CD4-positive, alpha-beta T cell (primary cell): ENCODE data around the gene CDH13. TPM values are rescaled to one million over a fixed set of nuclear protein-coding genes. Genes with fewer than 3 reads are reported as not detected.

ENCODE experiments used
- ATAC-seq: fragments of 200-7000 bp; cut with Tn5 transposase; one replicate; pipeline ENCODE4 v1.10.0; 2022; ENCODE audit warnings: mild to moderate bottlenecking; ENCODE audit not compliant: poor library complexity
- CTCF ChIA-PET: fragments of 350-600 bp; sonication (Branson Sonifier 250); formaldehyde crosslinking; loops from one replicate; lab custom pipeline; 2021; ENCODE audit warnings: antibody characterized with exemption, inconsistent platforms; lab: Charles Lee
- POLR2A ChIA-PET: fragments of 350-600 bp; sonication (Branson Sonifier 250); formaldehyde crosslinking; loops from one replicate; lab custom pipeline; 2021; ENCODE audit warnings: antibody characterized with exemption, inconsistent platforms; lab: Charles Lee
- DNase-seq, 14 experiments: peaks; one replicate each; pipeline ENCODE4 v3.0.0-alpha.2; 2013 to 2020; ENCODE audit warnings: mixed read lengths in 2 of 14
- H3K27ac ChIP-seq, 2 donors: one replicate each; pipeline versions ENCODE4 v1.5.1 to v1.7.0; 2013; ENCODE audit warnings: low read length in 2 of 2, low read depth in 1 of 2, mild to moderate bottlenecking in 1 of 2
- H3K27me3 ChIP-seq, 2 experiments: 1 replicate in 1 of 2; 2 replicates in 1 of 2; pipeline versions ENCODE4 v1.6.1 to v1.7.0; 2013; ENCODE audit warnings: low read length in 2 of 2, control low read depth in 1 of 2, mild to moderate bottlenecking in 1 of 2, moderate library complexity in 1 of 2; ENCODE audit not compliant: insufficient read depth in 2 of 2, control insufficient read depth in 1 of 2
- H3K36me3 ChIP-seq: one replicate; pipeline ENCODE4 v1.6.1; 2013; ENCODE audit warnings: low read length, control low read depth; ENCODE audit not compliant: insufficient read depth
- H3K4me1 ChIP-seq: one replicate; pipeline ENCODE4 v1.6.1; 2013; ENCODE audit warnings: low read length, control low read depth; ENCODE audit not compliant: insufficient read depth
- H3K4me3 ChIP-seq: one replicate; pipeline ENCODE4 v1.5.1; 2013; ENCODE audit warnings: mild to moderate bottlenecking, low read length, moderate library complexity
- H3K9me3 ChIP-seq, 2 experiments: 1 replicate in 1 of 2; 2 replicates in 1 of 2; pipeline versions ENCODE4 v1.6.1 to v1.7.0; 2013; ENCODE audit warnings: low read length in 2 of 2, mild to moderate bottlenecking in 2 of 2, control low read depth in 1 of 2, moderate library complexity in 1 of 2; ENCODE audit not compliant: control insufficient read depth in 1 of 2, insufficient read depth in 1 of 2
- H3K27ac Mint-ChIP-seq: one replicate; pipeline ENCODE4 v1.8.0; 2020; ENCODE audit warnings: mixed read lengths
- H3K27me3 Mint-ChIP-seq: one replicate; pipeline ENCODE4 v1.8.0; 2021; ENCODE audit warnings: mixed read lengths
- H3K36me3 Mint-ChIP-seq: one replicate; pipeline ENCODE4 v1.8.0; 2021; ENCODE audit warnings: low read depth, mixed read lengths
- H3K4me1 Mint-ChIP-seq: one replicate; pipeline ENCODE4 v1.8.0; 2021; ENCODE audit warnings: low read depth, mixed read lengths
- H3K4me3 Mint-ChIP-seq: one replicate; pipeline ENCODE4 v1.8.0; 2020; ENCODE audit warnings: mild to moderate bottlenecking, mixed read lengths
- H3K9me3 Mint-ChIP-seq: one replicate; pipeline ENCODE4 v1.8.0; 2020; ENCODE audit warnings: mixed read lengths
- intact Hi-C, 2 experiments: fragments of 100-400 bp; cut with DNase I in 1 of 2; cut with micrococcal nuclease in 1 of 2; formaldehyde crosslinking; loops; one replicate each; pipeline versions ENCODE4 v1.15.1 to v1.9.0; 2023 to 2025; cut with DNase I, micrococcal nuclease
- total RNA-seq, 174 experiments: library from RNA in 2 of 174; stranded (reverse) in 2 of 174; gene quantifications; one replicate each; pipeline ENCODE4 v1.2.3 and lab custom pipeline; 2021 to 2026
- TF ChIP-seq, protein P1 (sequence below): fragments of 200-600 bp; IDR thresholded peaks from one replicate; pipeline ENCODE4 v1.8.0; 2022; ENCODE audit warnings: antibody characterized with exemption, mild to moderate bottlenecking

Gene CDH13
- total RNA-seq, 2 experiments from 2014 or later: not detected

DNA sequence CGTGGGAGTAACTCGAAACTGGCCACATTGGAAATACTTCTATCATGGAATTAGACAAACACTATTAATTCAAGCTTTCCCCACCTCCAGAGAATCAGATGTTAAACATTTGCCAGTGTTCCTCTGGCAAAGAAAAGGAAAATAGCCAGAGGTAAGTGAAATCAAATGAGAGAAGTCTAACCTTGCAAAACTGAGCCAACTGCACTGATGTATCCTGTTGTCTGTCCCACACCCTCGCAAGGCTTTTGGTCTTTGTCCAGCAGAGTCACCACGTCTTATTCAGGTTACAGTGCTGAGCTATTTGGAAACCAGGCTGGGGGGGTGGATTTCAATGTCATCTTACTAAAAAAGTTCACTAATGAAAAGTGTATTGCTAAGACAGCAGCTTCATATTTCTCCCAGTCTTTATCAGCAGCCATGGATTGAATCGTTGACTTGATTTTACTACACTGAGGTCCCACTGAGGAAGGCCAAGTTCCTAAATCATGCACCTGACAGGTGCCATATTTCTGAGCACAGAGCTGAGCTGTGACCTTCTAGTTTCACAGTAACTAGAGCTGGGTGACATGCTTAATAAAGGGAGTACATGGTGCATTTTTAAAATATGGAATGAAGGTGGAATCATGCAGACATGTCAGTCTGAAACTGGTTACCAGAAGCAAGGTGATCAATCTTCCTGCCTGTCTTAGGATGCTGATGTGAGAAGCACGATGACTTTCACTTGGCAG is 1095.9 kb downstream of the CDH13 start:
- H3K4me1 Mint-ChIP-seq: no peaks in the 10 kb centered on the region
- POLR2A ChIA-PET: no interaction called here
- H3K36me3 ChIP-seq: no peaks in the 10 kb centered on the region
- no peak overlapping the region for H3K27ac Mint-ChIP-seq
- H3K27me3 Mint-ChIP-seq: peaks cover 16% of the 10 kb centered on the region
- DNase-seq (no peak), ATAC-seq (no peak)
- no peak overlapping the region for H3K4me3 ChIP-seq
- H3K27me3 ChIP-seq: peaks cover 0 to 9% of the 10 kb centered on the region in 2 experiments
- intact Hi-C loops: no loop called here
- H3K4me1 ChIP-seq: no peaks in the 10 kb centered on the region
- H3K9me3 Mint-ChIP-seq: no peaks in the 10 kb centered on the region
- peaks cover 0 to 1% of the 10 kb centered on the region in 2 experiments for H3K9me3 ChIP-seq
- CTCF ChIA-PET: no interaction called here
- H3K36me3 Mint-ChIP-seq: no peaks in the 10 kb centered on the region
- H3K4me3 Mint-ChIP-seq: no peak overlapping the region
- TF ChIP-seq, protein P1, sequence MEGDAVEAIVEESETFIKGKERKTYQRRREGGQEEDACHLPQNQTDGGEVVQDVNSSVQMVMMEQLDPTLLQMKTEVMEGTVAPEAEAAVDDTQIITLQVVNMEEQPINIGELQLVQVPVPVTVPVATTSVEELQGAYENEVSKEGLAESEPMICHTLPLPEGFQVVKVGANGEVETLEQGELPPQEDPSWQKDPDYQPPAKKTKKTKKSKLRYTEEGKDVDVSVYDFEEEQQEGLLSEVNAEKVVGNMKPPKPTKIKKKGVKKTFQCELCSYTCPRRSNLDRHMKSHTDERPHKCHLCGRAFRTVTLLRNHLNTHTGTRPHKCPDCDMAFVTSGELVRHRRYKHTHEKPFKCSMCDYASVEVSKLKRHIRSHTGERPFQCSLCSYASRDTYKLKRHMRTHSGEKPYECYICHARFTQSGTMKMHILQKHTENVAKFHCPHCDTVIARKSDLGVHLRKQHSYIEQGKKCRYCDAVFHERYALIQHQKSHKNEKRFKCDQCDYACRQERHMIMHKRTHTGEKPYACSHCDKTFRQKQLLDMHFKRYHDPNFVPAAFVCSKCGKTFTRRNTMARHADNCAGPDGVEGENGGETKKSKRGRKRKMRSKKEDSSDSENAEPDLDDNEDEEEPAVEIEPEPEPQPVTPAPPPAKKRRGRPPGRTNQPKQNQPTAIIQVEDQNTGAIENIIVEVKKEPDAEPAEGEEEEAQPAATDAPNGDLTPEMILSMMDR: no peak
- no peak overlapping the region for H3K27ac ChIP-seq

GRCh38 chr16:83723244-83723643 is 1096.5 kb downstream of the CDH13 start:
- no peak overlapping the region for H3K4me3 Mint-ChIP-seq
- H3K27ac Mint-ChIP-seq: no peak overlapping the region
- H3K27me3 Mint-ChIP-seq: peaks cover 12% of the 10 kb centered on the region
- H3K36me3 ChIP-seq: no peaks in the 10 kb centered on the region
- POLR2A ChIA-PET: no interaction called here
- H3K9me3 ChIP-seq: peaks cover 0 to 7% of the 10 kb centered on the region in 2 experiments
- CTCF ChIA-PET: no interaction called here
- no peak for ATAC-seq
- no peak overlapping the region for H3K4me3 ChIP-seq
- H3K4me1 Mint-ChIP-seq: no peaks in the 10 kb centered on the region
- TF ChIP-seq, protein P1: no peak
- peaks cover 0 to 9% of the 10 kb centered on the region in 2 experiments for H3K27me3 ChIP-seq
- no peak overlapping the region for H3K27ac ChIP-seq
- no peak for DNase-seq
- intact Hi-C loops: no loop called here
- no peaks in the 10 kb centered on the region for H3K36me3 Mint-ChIP-seq
- no peaks in the 10 kb centered on the region for H3K9me3 Mint-ChIP-seq
- no peaks in the 10 kb centered on the region for H3K4me1 ChIP-seq

- no peak overlapping the region for H3K27ac Mint-ChIP-seq
- ChIA-PET CTCF (no interaction called here), POLR2A (no interaction called here)
- TF ChIP-seq, protein P1: no peak
- intact Hi-C loops: no loop called here
- H3K36me3 Mint-ChIP-seq: no peaks in the 10 kb centered on the region
- peaks cover 0 to 7% of the 10 kb centered on the region in 2 experiments for H3K27me3 ChIP-seq
- no peak for ATAC-seq
- no peak for DNase-seq
- H3K36me3 ChIP-seq: no peaks in the 10 kb centered on the region
- H3K27me3 Mint-ChIP-seq: peaks cover 12% of the 10 kb centered on the region
- peaks cover 0 to 7% of the 10 kb centered on the region in 2 experiments for H3K9me3 ChIP-seq
- no peaks in the 10 kb centered on the region for H3K4me1 Mint-ChIP-seq
- H3K4me3 ChIP-seq: no peak overlapping the region
- H3K4me3 Mint-ChIP-seq: no peak overlapping the region
- no peaks in the 10 kb centered on the region for H3K9me3 Mint-ChIP-seq
- no peaks in the 10 kb centered on the region for H3K4me1 ChIP-seq
- no peak overlapping the region for H3K27ac ChIP-seq
Measured at GRCh38 chr16:83723901-83724300, 1097.1 kb downstream of the CDH13 start.
